ENCODE measurements around the gene ATP13A2.

DNA sequence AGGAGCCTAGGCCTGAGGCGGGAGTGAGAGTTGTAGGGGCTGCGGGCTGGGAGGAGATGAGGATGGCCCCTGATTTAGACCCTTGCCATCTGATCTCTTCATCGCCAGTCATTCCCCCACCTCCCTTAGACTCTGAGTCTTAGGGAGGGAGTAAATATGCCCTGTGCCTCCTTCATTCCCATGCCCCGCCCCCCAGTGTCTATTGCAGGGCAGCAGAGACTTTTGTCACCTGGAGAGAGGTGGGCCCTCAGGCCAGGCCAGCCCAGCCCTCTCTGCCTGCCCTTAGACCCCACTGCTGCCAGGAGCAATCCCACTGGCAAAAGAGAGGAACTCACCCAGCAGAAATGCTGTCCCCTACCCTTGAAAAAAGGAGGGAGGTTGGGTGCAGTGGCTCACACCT is 28.1 kb downstream of the ATP13A2 start:
- TF ChIP-seq, protein P1, sequence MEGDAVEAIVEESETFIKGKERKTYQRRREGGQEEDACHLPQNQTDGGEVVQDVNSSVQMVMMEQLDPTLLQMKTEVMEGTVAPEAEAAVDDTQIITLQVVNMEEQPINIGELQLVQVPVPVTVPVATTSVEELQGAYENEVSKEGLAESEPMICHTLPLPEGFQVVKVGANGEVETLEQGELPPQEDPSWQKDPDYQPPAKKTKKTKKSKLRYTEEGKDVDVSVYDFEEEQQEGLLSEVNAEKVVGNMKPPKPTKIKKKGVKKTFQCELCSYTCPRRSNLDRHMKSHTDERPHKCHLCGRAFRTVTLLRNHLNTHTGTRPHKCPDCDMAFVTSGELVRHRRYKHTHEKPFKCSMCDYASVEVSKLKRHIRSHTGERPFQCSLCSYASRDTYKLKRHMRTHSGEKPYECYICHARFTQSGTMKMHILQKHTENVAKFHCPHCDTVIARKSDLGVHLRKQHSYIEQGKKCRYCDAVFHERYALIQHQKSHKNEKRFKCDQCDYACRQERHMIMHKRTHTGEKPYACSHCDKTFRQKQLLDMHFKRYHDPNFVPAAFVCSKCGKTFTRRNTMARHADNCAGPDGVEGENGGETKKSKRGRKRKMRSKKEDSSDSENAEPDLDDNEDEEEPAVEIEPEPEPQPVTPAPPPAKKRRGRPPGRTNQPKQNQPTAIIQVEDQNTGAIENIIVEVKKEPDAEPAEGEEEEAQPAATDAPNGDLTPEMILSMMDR (IDR thresholded peaks at IDR 0.05): no peak
- TF ChIP-seq MXI1 (IDR thresholded peaks at IDR 0.05; ENCODE audit: low read depth, low read length): no peak
- TF ChIP-seq CHD2 (IDR thresholded peaks at IDR 0.05; ENCODE audit: low read length, partially characterized antibody): no peak
